ENCODE measurements around the gene HNRNPAB. TPM values are rescaled to one million over a fixed set of nuclear protein-coding genes. Genes with fewer than 3 reads are reported as not detected.

HNRNPAB gene
- total RNA-seq, 1 experiment from 2014 or later = 408 TPM

GRCh38 chr5:178211095-178212048, 7.0 kb downstream of the HNRNPAB start:
- DNase-seq (ENCODE audit: low spot score) = no peak
- TF ChIP-seq CTCF (conservative IDR thresholded peaks at IDR 0.05; ENCODE audit: low read depth, low read length) = no peak
- no peak for TF ChIP-seq EZH2 (IDR thresholded peaks at IDR 0.05; ENCODE audit: borderline replicate concordance, low read depth, low read length, poor library complexity, severe bottlenecking)
- POLR2A ChIA-PET (ENCODE audit: low non-redundant PET) = interaction anchor here (0.7 kb wide), 1 partner anchor 19 kb away, joined by 3 read pairs; no protein-coding TSS in a partner anchor

DNA sequence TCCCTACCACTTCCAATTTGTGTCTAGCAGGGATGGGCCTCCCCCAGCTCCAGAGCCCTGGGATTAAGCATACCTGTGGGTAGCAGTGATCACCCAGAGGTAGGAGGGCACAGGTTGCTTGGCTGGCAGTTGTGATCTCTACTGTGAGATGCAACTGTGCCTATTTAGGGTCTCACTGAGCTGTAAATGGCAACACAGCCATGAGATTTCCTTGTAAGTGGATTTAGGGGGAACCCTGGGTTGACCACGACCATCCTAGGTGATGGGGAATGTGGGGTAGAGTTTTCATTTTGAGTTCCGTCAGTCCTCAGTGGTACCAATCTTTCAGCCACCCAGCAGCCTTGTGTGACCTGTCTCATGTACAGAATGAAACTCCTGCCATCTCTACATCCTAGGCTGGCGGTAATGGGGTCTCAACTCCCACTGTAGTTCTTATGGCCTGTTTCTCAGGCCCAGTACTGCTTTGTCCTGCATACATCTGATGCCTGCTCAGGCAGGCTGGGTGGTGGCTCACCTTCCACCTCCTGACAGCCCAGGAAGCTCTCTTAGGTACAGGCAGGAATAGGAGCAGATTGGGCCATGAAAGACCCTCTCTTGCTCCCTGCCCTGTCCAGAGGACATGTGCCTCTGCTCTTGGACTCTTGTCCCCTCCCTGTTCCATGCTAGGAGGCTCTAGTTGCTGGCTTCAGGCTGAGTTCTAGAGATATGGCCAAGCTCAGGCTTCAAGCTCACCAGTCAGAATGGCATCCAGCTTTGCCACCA, 8.1 kb downstream of the HNRNPAB start:
- CTCF ChIA-PET = no interaction called here
- Histone ChIP-seq H3K4me3 (ENCODE audit: low read depth, low read length, poor library complexity, severe bottlenecking) (no peak overlapping the region), H3K27ac (ENCODE audit: low read depth, low read length, poor library complexity, severe bottlenecking) (no peak overlapping the region), H3K9me3 (ENCODE audit: low read depth, low read length, poor library complexity, severe bottlenecking) (no peaks in the 10 kb centered on the region), H3K4me1 (ENCODE audit: insufficient read depth, low read length, poor library complexity, severe bottlenecking) (peaks cover 10% of the 10 kb centered on the region), H3K27me3 (replicated peaks; ENCODE audit: insufficient read depth, low read depth, low read length, poor library complexity) (no peaks in the 10 kb centered on the region), H3K36me3 (ENCODE audit: insufficient read depth, low read length, poor library complexity, severe bottlenecking) (peaks cover 92% of the 10 kb centered on the region)
- intact Hi-C loops (cut with micrococcal nuclease; ENCODE audit: unreplicated experiment) = no loop called here
- BruUV-seq (replicated peaks) = no TSS peak
- DNase-seq (ENCODE audit: low spot score) = no peak
- TF ChIP-seq EZH2 (IDR thresholded peaks at IDR 0.05; ENCODE audit: borderline replicate concordance, low read depth, low read length, poor library complexity, severe bottlenecking) (no peak), CTCF (conservative IDR thresholded peaks at IDR 0.05; ENCODE audit: low read depth, low read length) (no peak)
- POLR2A ChIA-PET (ENCODE audit: low non-redundant PET) = interaction anchor here (1.1 kb wide), 1 partner anchor 8 kb away, joined by 4 read pairs; the partner anchor contains the start of gene HNRNPAB

More at GRCh38 chr5:178211095-178212048, 7.0 kb downstream of the HNRNPAB start:
- no peaks in the 10 kb centered on the region for H3K27me3 ChIP-seq (replicated peaks; ENCODE audit: insufficient read depth, low read depth, low read length, poor library complexity)
- intact Hi-C loops (cut with micrococcal nuclease; ENCODE audit: unreplicated experiment) = no loop called here
- H3K27ac ChIP-seq (ENCODE audit: low read depth, low read length, poor library complexity, severe bottlenecking) = no peak overlapping the region
- CTCF ChIA-PET = no interaction called here
- H3K4me1 ChIP-seq (ENCODE audit: insufficient read depth, low read length, poor library complexity, severe bottlenecking) = peaks cover 18% of the 10 kb centered on the region
- no TSS peak for BruUV-seq (replicated peaks)
- no peaks in the 10 kb centered on the region for H3K9me3 ChIP-seq (ENCODE audit: low read depth, low read length, poor library complexity, severe bottlenecking)
- peaks cover 94% of the 10 kb centered on the region for H3K36me3 ChIP-seq (ENCODE audit: insufficient read depth, low read length, poor library complexity, severe bottlenecking)
- H3K4me3 ChIP-seq (ENCODE audit: low read depth, low read length, poor library complexity, severe bottlenecking) = no peak overlapping the region

DNA sequence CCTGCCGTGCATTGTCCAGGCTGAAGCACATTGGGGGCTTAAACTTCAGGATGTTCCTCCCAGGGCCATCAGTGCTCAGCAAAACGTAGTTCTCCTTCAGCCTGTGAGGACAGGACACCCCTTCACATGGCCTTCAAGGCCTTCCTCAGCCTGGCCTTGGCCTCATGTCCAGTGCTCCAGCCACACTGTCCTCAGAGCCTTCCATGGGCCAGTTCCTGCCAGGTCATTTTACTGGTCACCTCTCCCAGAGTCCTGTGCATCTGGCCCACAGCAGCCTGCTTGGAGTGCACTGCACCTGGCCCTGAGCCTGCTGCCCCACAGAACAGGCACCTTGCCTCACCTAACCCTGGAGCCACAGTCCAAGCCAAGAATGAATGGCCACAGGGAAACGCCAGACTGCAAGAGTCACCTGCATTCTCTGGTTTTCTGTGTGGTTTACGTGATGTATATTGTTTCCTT, 8.7 kb downstream of the HNRNPAB start:
- H3K4me3 ChIP-seq (ENCODE audit: low read depth, low read length, poor library complexity, severe bottlenecking) = no peak overlapping the region
- H3K9me3 ChIP-seq (ENCODE audit: low read depth, low read length, poor library complexity, severe bottlenecking) = no peaks in the 10 kb centered on the region
- ChIA-PET CTCF (no interaction called here), POLR2A (ENCODE audit: low non-redundant PET) (interaction anchor here (1.1 kb wide), 1 partner anchor 9 kb away, joined by 4 read pairs; the partner anchor contains the start of gene HNRNPAB)
- peaks cover 10% of the 10 kb centered on the region for H3K4me1 ChIP-seq (ENCODE audit: insufficient read depth, low read length, poor library complexity, severe bottlenecking)
- TF ChIP-seq EZH2 (IDR thresholded peaks at IDR 0.05; ENCODE audit: borderline replicate concordance, low read depth, low read length, poor library complexity, severe bottlenecking) = no peak
- no peak for TF ChIP-seq CTCF (conservative IDR thresholded peaks at IDR 0.05; ENCODE audit: low read depth, low read length)
- BruUV-seq (replicated peaks) = no TSS peak
- DNase-seq (ENCODE audit: low spot score) = no peak
- H3K36me3 ChIP-seq (ENCODE audit: insufficient read depth, low read length, poor library complexity, severe bottlenecking) = peaks cover 86% of the 10 kb centered on the region
- no peak overlapping the region for H3K27ac ChIP-seq (ENCODE audit: low read depth, low read length, poor library complexity, severe bottlenecking)
- intact Hi-C loops (cut with micrococcal nuclease; ENCODE audit: unreplicated experiment) = no loop called here
- H3K27me3 ChIP-seq (replicated peaks; ENCODE audit: insufficient read depth, low read depth, low read length, poor library complexity) = no peaks in the 10 kb centered on the region

Measured in A673 (cell line).